Neural cell (in vitro differentiated cells): ENCODE measurements around the gene OR1D2.
"Not testable (repeated sequence)": the region's sequence is repeated elsewhere in the genome, so short reads cannot be mapped to it uniquely, and the experiment has no call there.

Source experiments
- CTCF ChIP-seq: fragments of 450-650 bp; IDR thresholded peaks from 2 replicates; pipeline ENCODE4 v1.5.1; 2014; ENCODE audit warnings: antibody characterized with exemption, mild to moderate bottlenecking, moderate library complexity; ENCODE audit not compliant: poor library complexity, severe bottlenecking
- EP300 ChIP-seq: fragments of 450-650 bp; conservative IDR thresholded peaks from 2 replicates; pipeline ENCODE4 v1.6.1; 2014; ENCODE audit warnings: antibody characterized with exemption, mild to moderate bottlenecking, moderate library complexity; ENCODE audit not compliant: poor library complexity, severe bottlenecking

GRCh38 chr17:3054868-3055267, 49.4 kb downstream of the OR1D2 start:
- not testable (repeated sequence) for TF ChIP-seq CTCF, EP300
